HepG2 (cell line): ENCODE data around the gene ESPNL. TPM values are rescaled to one million over a fixed set of nuclear protein-coding genes. Genes with fewer than 3 reads are reported as not detected.

Source experiments
- ATF7 ChIP-seq, 2 experiments: fragments of 450-650 bp in 1 of 2; sonication (generic) in 1 of 2; formaldehyde crosslinking in 1 of 2; IDR thresholded peaks; 2 replicates each; pipeline versions ENCODE4 v1.4.0 to v1.6.1; 2016 to 2020; ENCODE audit warnings: antibody characterized with exemption in 1 of 2, mild to moderate bottlenecking in 1 of 2, missing genetic modification reagents in 1 of 2
- BORCS8-MEF2B ChIP-seq: sonication (generic); formaldehyde crosslinking; IDR thresholded peaks from 2 replicates; pipeline ENCODE4 v1.8.0; 2022; ENCODE audit warnings: mild to moderate bottlenecking, missing genetic modification reagents
- CREM ChIP-seq, 2 experiments: sonication (generic) in 1 of 2; formaldehyde crosslinking in 1 of 2; IDR thresholded peaks; 2 replicates each; pipeline versions ENCODE4 v1.4.0 to v1.6.1; 2016 to 2020; ENCODE audit warnings: antibody characterized with exemption in 1 of 2, mild to moderate bottlenecking in 1 of 2, missing genetic modification reagents in 1 of 2
- EP300 ChIP-seq, 3 experiments: sonication (generic) in 1 of 3; formaldehyde crosslinking in 1 of 3; IDR thresholded peaks; 2 replicates each; pipeline versions ENCODE4 v1.5.1 to v1.6.1; 2011 to 2020; ENCODE audit warnings: low read depth in 2 of 3, low read length in 2 of 3, borderline replicate concordance in 1 of 3, improper control_type of control experiment in 1 of 3, mild to moderate bottlenecking in 1 of 3, missing genetic modification reagents in 1 of 3, moderate library complexity in 1 of 3
- FLYWCH1 ChIP-seq: sonication (generic); formaldehyde crosslinking; IDR thresholded peaks from 2 replicates; pipeline ENCODE4 v1.8.1; 2023; ENCODE audit warnings: mild to moderate bottlenecking, missing genetic modification reagents
- FOXO4 ChIP-seq: sonication (generic); formaldehyde crosslinking; conservative IDR thresholded peaks from 2 replicates; pipeline ENCODE4 v1.8.1; 2023; ENCODE audit warnings: missing genetic modification reagents
- GPN1 ChIP-seq: sonication (generic); formaldehyde crosslinking; IDR thresholded peaks from 2 replicates; pipeline ENCODE4 v1.5.1; 2020; ENCODE audit warnings: missing genetic modification reagents, borderline replicate concordance
- HOXA3 ChIP-seq: sonication (generic); formaldehyde crosslinking; IDR thresholded peaks from 2 replicates; pipeline ENCODE4 v1.5.0; 2020; ENCODE audit warnings: missing genetic modification reagents
- KDM6A ChIP-seq: IDR thresholded peaks from 2 replicates; pipeline ENCODE4 v1.6.1; 2016; ENCODE audit warnings: low read depth
- NFYB ChIP-seq: sonication (generic); formaldehyde crosslinking; IDR thresholded peaks from 2 replicates; pipeline ENCODE4 v1.4.0; 2020; ENCODE audit warnings: missing genetic modification reagents
- SKI ChIP-seq: fragments of 450-650 bp; IDR thresholded peaks from one replicate; pipeline ENCODE4 v1.6.1; 2018; ENCODE audit warnings: mild to moderate bottlenecking; ENCODE audit not compliant: partially characterized antibody
- ZFP36L2 ChIP-seq: sonication (generic); formaldehyde crosslinking; IDR thresholded peaks from 2 replicates; pipeline ENCODE4 v1.4.0; 2020; ENCODE audit warnings: missing genetic modification reagents
- ZMYM4 ChIP-seq: sonication (generic); formaldehyde crosslinking; IDR thresholded peaks from 2 replicates; pipeline ENCODE4 v1.8.1; 2023; ENCODE audit warnings: mild to moderate bottlenecking, missing genetic modification reagents
- ZNF350 ChIP-seq: sonication (generic); formaldehyde crosslinking; IDR thresholded peaks from 2 replicates; pipeline ENCODE4 v1.4.0; 2020; ENCODE audit warnings: mild to moderate bottlenecking, low read depth, missing genetic modification reagents, borderline replicate concordance
- ZNF572 ChIP-seq: sonication (generic); formaldehyde crosslinking; IDR thresholded peaks from 2 replicates; pipeline ENCODE4 v1.5.1; 2020; ENCODE audit warnings: mild to moderate bottlenecking, missing genetic modification reagents
- ZNF766 ChIP-seq: sonication (generic); formaldehyde crosslinking; IDR thresholded peaks from 2 replicates; pipeline ENCODE4 v1.5.0; 2020; ENCODE audit warnings: missing genetic modification reagents, borderline replicate concordance
- ZNF768 ChIP-seq: sonication (generic); formaldehyde crosslinking; IDR thresholded peaks from 2 replicates; pipeline ENCODE4 v1.4.0; 2020; ENCODE audit warnings: missing genetic modification reagents
- ZSCAN29 ChIP-seq: sonication (generic); formaldehyde crosslinking; conservative IDR thresholded peaks from 2 replicates; pipeline ENCODE4 v1.4.0; 2020; ENCODE audit warnings: mild to moderate bottlenecking, missing genetic modification reagents
- polyA plus RNA-seq, 8 experiments: library from polyadenylated mRNA; depleted of rRNA in 3 of 8; stranded (reverse) in 7 of 8; unstranded in 1 of 8; fragments of >200 nt; fragmentation: Illumina TruSeq in 4 of 8; extraction: Trizol in 4 of 8; gene quantifications; 2 replicates each; pipeline versions ENCODE4 v1.2.1 to v1.2.3, GENCODE V29; 2011 to 2016; ENCODE audit warnings: low read depth in 4 of 8, missing spikeins in 1 of 8, mixed read lengths in 1 of 8; ENCODE audit not compliant: insufficient read depth in 1 of 8
- total RNA-seq, 5 experiments: library from RNA; depleted of rRNA; stranded (reverse); fragments of >200 nt; fragmentation: Illumina TruSeq; extraction: Trizol; gene quantifications; 2 replicates each; pipeline ENCODE4 v1.2.3, GENCODE V29; 2016; ENCODE audit warnings: low read depth in 1 of 5
- TF ChIP-seq, protein P1 (sequence below): IDR thresholded peaks from 2 replicates; pipeline ENCODE4 v1.6.1; 2016; ENCODE audit warnings: missing genetic modification reagents, missing compliant biosample characterization

The ESPNL gene
- total and polyA plus RNA-seq, 2 of the 13 experiments (the other 11 are each of a cell fraction or from before 2014, with no cell fraction given): 0.45 to 0.80 TPM

GRCh38 chr2:238063414-238064189 is 36.5 kb upstream of the ESPNL start (continued):
- no peak for TF ChIP-seq ATF7 (IDR thresholded peaks at IDR 0.05)
- no peak for TF ChIP-seq ATF7 (CRISPR knock-in tag; IDR thresholded peaks at IDR 0.05)
- TF ChIP-seq CREM (IDR thresholded peaks at IDR 0.05): peak; percentile 30; the same call in 1 of the 2 replicates
- TF ChIP-seq CREM (CRISPR knock-in tag; IDR thresholded peaks at IDR 0.05): no peak
- TF ChIP-seq FOXO4 (CRISPR knock-in tag): no peak
- no peak for TF ChIP-seq ZSCAN29 (CRISPR knock-in tag)
- TF ChIP-seq FLYWCH1 (CRISPR knock-in tag): no peak
- TF ChIP-seq ZNF768: no peak
- TF ChIP-seq NFYB (CRISPR knock-in tag): no peak
- TF ChIP-seq, protein P1, sequence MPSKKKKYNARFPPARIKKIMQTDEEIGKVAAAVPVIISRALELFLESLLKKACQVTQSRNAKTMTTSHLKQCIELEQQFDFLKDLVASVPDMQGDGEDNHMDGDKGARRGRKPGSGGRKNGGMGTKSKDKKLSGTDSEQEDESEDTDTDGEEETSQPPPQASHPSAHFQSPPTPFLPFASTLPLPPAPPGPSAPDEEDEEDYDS (CRISPR knock-in tag): no peak
- TF ChIP-seq BORCS8-MEF2B (CRISPR knock-in tag): no peak
- TF ChIP-seq KDM6A (CRISPR knock-in tag): peak; percentile 33; the same call in 1 of the 2 replicates
- TF ChIP-seq ZFP36L2 (CRISPR knock-in tag): no peak
- peak; percentile 45; the same call in 1 of the 2 replicates for TF ChIP-seq ZMYM4 (CRISPR knock-in tag)
- no peak for TF ChIP-seq EP300 (IDR thresholded peaks at IDR 0.05; ENCODE audit: low read depth in 2 of 2, low read length in 2 of 2)
- no peak for TF ChIP-seq EP300 (CRISPR knock-in tag; IDR thresholded peaks at IDR 0.05; ENCODE audit: borderline replicate concordance)
- no peak for TF ChIP-seq ZNF766
- no peak for TF ChIP-seq GPN1 (CRISPR knock-in tag)
- no peak for TF ChIP-seq ZNF572 (CRISPR knock-in tag)
- no peak; the same call in 1 of the 2 replicates for TF ChIP-seq ZNF350
- TF ChIP-seq HOXA3: no peak; the same call in 1 of the 2 replicates
- TF ChIP-seq SKI: no peak
